ENCODE results near the gene WDR77.
A peak's percentile ranks its signal among the peaks of the same experiment; 100 is the strongest.

Gene WDR77

DNA sequence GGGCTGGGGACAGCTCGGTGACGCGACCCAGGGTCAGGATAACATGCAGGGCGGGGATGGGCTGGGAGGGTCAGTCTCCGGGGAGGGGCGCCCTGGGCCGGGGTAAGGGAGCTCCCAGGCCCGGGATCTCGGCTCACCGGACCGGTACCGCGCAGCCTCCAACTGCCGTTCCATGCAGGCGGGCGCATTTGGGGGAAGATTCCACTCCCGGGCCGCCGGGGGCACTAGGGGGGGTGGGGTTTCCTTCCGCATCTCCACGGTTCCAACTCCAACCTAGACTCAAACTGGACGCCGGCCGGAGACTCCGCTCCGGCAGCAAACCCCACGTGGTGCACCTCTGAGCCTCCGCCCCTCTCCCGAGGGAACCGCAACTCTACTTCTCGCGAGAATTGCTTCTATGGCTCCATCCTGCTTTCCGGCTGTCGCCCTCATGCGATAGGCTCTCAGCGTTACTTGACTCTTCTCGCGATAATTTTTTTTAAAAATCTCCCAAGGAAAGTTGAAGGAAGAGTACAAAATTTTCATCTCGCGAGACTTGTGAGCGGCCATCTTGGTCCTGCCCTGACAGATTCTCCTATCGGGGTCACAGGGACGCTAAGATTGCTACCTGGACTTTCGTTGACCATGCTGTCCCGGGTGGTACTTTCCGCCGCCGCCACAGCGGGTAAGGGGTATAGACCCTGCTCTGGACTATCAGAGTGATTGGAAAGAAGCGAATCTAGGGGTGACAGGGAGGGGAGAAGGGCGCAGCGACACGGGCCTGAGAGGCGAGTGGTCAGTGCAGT is at the start of gene WDR77, which contains the start of gene ATP5PB:
WDR77 (minus strand) TSS at position 339 of the 785 bp plus-strand sequence; CDS start at position 252, 87 bp downstream.
ATP5PB (plus strand) TSS at position 547 of the 785 bp plus-strand sequence; CDS start at position 625, 78 bp downstream.
- peak within 1 kb of the TSS; percentile 97 for H3K4me3 ChIP-seq (ENCODE audit: control insufficient read depth, low read depth, low read length)
- peak; percentile 99 for DNase-seq (ENCODE audit: low read depth)
- TF ChIP-seq, protein P1, sequence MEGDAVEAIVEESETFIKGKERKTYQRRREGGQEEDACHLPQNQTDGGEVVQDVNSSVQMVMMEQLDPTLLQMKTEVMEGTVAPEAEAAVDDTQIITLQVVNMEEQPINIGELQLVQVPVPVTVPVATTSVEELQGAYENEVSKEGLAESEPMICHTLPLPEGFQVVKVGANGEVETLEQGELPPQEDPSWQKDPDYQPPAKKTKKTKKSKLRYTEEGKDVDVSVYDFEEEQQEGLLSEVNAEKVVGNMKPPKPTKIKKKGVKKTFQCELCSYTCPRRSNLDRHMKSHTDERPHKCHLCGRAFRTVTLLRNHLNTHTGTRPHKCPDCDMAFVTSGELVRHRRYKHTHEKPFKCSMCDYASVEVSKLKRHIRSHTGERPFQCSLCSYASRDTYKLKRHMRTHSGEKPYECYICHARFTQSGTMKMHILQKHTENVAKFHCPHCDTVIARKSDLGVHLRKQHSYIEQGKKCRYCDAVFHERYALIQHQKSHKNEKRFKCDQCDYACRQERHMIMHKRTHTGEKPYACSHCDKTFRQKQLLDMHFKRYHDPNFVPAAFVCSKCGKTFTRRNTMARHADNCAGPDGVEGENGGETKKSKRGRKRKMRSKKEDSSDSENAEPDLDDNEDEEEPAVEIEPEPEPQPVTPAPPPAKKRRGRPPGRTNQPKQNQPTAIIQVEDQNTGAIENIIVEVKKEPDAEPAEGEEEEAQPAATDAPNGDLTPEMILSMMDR (conservative IDR thresholded peaks at IDR 0.05; ENCODE audit: control insufficient read depth, insufficient read depth, low read depth, low read length), result no peak

- TF ChIP-seq, protein P1 (conservative IDR thresholded peaks at IDR 0.05; ENCODE audit: control insufficient read depth, insufficient read depth, low read depth, low read length), result no peak
- DNase-seq (ENCODE audit: low read depth), result no peak
- H3K4me3 ChIP-seq (ENCODE audit: control insufficient read depth, low read depth, low read length), result no peak overlapping the region
Measured at GRCh38 chr1:111497592-111497991, 48.5 kb upstream of the WDR77 start.

DNA sequence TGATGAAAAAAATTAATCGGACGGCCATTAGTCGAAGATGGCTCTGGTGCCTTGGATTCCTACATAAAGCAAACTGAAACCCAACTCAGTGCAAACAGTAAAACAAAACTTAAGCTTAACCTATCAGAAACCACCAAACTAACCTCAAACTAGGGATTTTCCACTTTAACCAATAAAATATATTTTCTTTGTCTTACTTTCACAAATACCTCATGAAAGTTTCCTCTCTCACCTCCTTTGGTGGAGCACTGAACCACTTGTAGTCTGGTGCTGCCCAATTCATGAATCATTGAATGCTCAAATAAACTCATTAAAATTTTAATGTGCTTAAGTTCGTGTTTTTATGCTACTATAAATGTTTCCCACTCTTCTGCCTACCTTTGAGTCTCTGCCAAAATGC is 47.3 kb upstream of the WDR77 start:
- no peak for DNase-seq (ENCODE audit: low read depth)
- TF ChIP-seq, protein P1 (conservative IDR thresholded peaks at IDR 0.05; ENCODE audit: control insufficient read depth, insufficient read depth, low read depth, low read length), result no peak
- no peak overlapping the region for H3K4me3 ChIP-seq (ENCODE audit: control insufficient read depth, low read depth, low read length)

DNA sequence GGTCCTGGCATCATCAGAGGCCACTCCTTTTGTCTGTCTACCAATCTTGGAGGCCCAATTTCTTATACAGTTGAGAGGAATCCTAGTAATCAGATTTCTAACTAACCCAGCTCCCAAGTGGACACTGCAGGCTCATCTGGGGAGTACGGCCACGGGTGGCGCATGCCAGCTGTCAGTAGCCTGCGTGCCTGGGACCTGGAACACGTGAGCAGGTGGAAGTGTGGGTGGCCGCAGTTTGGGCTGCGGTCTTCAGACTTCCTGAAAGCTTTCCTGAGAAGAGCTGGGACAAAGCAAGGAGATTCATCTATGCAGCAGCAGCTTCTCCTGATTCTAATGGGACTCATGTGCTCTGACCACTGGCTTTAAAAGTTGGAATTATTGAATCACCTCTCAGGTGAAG is 42.0 kb upstream of the WDR77 start:
- no peak for DNase-seq (ENCODE audit: low read depth)
- H3K4me3 ChIP-seq (ENCODE audit: control insufficient read depth, low read depth, low read length), result no peak overlapping the region
- TF ChIP-seq, protein P1 (conservative IDR thresholded peaks at IDR 0.05; ENCODE audit: control insufficient read depth, insufficient read depth, low read depth, low read length), result no peak

GRCh38 chr1:111490220-111490619 is 41.2 kb upstream of the WDR77 start:
- H3K4me3 ChIP-seq (ENCODE audit: control insufficient read depth, low read depth, low read length), result no peak overlapping the region
- no peak for DNase-seq (ENCODE audit: low read depth)
- TF ChIP-seq, protein P1 (conservative IDR thresholded peaks at IDR 0.05; ENCODE audit: control insufficient read depth, insufficient read depth, low read depth, low read length), result no peak

DNA sequence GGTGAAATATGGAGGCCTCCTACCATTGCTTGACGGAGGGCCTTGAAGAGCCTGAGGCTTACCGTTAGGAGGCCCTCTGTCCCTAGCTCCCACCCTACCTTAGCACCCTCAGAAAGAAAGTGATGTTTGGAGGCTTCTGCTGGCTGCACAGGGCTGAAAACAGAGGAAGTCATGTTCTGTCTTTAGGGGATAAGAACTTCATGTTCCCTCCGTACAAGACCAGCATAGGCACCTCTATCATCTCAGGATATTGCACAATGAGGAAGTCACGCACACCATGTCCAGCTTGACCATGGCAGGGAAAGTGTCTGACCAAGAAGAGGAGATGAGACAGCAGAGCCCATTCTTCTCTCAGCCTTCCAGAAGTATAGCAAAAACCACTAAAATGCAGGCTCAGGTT is 40.5 kb upstream of the WDR77 start:
- DNase-seq (ENCODE audit: low read depth), result peak; percentile 54
- H3K4me3 ChIP-seq (ENCODE audit: control insufficient read depth, low read depth, low read length), result no peak overlapping the region
- TF ChIP-seq, protein P1 (conservative IDR thresholded peaks at IDR 0.05; ENCODE audit: control insufficient read depth, insufficient read depth, low read depth, low read length), result no peak

Data from fibroblast of mammary gland (primary cell).